Neutrophil (primary cell): ENCODE data around the gene MLLT3.

Source experiments
- H3K27ac ChIP-seq: fragments of 200-600 bp; sonication (generic); 2 replicates; pipeline ENCODE4 v1.5.1; 2016; ENCODE audit warnings: mild to moderate bottlenecking, moderate library complexity
- H3K27me3 ChIP-seq: fragments of 200-600 bp; sonication (generic); 2 replicates; pipeline ENCODE4 v1.6.0; 2016; ENCODE audit warnings: mild to moderate bottlenecking
- H3K36me3 ChIP-seq: fragments of 200-600 bp; sonication (generic); 2 replicates; pipeline ENCODE4 v1.5.1; 2017
- H3K4me1 ChIP-seq, 2 experiments: fragments of 200-600 bp in 1 of 2; sonication (generic) in 1 of 2; 1 replicate in 1 of 2; 2 replicates in 1 of 2; pipeline versions ENCODE4 v1.5.1 to v1.6.1; 2013 to 2016; ENCODE audit warnings: low read depth in 1 of 2, low read length in 1 of 2, mild to moderate bottlenecking in 1 of 2, moderate library complexity in 1 of 2; ENCODE audit not compliant: control insufficient read depth in 1 of 2, insufficient read depth in 1 of 2
- H3K4me3 ChIP-seq, 2 experiments: fragments of 200-600 bp in 1 of 2; sonication (generic) in 1 of 2; 1 replicate in 1 of 2; 2 replicates in 1 of 2; pipeline ENCODE4 v1.5.1; 2013 to 2016; ENCODE audit warnings: low read depth in 1 of 2, low read length in 1 of 2, mild to moderate bottlenecking in 1 of 2, moderate library complexity in 1 of 2
- H3K9me3 ChIP-seq: fragments of 200-600 bp; sonication (generic); 2 replicates; pipeline ENCODE4 v1.5.1; 2016
- TF ChIP-seq, protein P1 (sequence below): fragments of 200-600 bp; sonication (generic); IDR thresholded peaks from 2 replicates; pipeline ENCODE4 v1.5.1; 2016; ENCODE audit warnings: antibody characterized with exemption

MLLT3 gene

DNA sequence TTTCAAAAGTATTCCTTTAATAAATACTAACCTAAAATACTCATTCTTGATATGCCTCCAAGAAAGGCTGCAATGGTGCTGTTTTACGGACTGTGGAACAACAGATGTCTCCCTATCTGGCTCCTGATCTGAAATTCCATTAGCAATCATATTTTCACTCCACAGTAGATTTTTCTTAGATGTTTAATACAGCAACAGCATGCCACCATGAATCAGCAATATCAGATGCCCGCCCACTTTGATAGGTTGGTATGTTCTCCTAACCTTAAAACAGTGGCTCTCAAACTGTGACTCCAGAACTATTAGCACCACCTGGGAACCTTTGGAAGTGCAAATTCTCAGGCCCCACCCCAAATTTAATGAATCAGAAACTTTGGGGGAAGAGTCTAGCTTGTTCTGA, 110.2 kb downstream of the MLLT3 start:
- Histone ChIP-seq H3K4me3 (no peak overlapping the region), H3K36me3 (no peaks in the 10 kb centered on the region), H3K4me1 (peaks cover 8 to 12% of the 10 kb centered on the region in 2 experiments), H3K27ac (no peak overlapping the region), H3K9me3 (no peaks in the 10 kb centered on the region), H3K27me3 (no peaks in the 10 kb centered on the region)
- TF ChIP-seq, protein P1, sequence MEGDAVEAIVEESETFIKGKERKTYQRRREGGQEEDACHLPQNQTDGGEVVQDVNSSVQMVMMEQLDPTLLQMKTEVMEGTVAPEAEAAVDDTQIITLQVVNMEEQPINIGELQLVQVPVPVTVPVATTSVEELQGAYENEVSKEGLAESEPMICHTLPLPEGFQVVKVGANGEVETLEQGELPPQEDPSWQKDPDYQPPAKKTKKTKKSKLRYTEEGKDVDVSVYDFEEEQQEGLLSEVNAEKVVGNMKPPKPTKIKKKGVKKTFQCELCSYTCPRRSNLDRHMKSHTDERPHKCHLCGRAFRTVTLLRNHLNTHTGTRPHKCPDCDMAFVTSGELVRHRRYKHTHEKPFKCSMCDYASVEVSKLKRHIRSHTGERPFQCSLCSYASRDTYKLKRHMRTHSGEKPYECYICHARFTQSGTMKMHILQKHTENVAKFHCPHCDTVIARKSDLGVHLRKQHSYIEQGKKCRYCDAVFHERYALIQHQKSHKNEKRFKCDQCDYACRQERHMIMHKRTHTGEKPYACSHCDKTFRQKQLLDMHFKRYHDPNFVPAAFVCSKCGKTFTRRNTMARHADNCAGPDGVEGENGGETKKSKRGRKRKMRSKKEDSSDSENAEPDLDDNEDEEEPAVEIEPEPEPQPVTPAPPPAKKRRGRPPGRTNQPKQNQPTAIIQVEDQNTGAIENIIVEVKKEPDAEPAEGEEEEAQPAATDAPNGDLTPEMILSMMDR: no peak

DNA sequence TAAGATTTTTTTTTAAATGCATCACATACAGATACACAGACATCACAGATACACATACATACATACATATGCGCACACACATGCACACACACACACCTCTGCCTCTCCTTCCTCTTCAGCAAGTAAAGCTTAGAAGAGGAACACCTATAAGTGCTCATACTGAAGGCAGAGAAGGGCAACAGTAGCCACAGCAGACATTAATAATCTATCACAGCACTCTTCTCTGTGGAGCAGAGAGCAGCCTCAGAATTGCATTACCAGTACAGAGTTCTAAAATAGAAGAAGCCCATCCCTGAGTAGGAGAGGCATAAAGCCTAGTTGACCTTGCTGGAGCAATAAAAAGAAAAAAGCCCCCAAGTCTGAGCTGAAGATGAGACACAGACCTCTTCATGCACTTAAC, 110.6 kb downstream of the MLLT3 start:
- H3K27ac ChIP-seq: no peak overlapping the region
- TF ChIP-seq, protein P1: no peak
- H3K4me1 ChIP-seq: peaks cover 11 to 16% of the 10 kb centered on the region in 2 experiments
- no peaks in the 10 kb centered on the region for H3K9me3 ChIP-seq
- H3K27me3 ChIP-seq: no peaks in the 10 kb centered on the region
- no peaks in the 10 kb centered on the region for H3K36me3 ChIP-seq
- no peak overlapping the region for H3K4me3 ChIP-seq

DNA sequence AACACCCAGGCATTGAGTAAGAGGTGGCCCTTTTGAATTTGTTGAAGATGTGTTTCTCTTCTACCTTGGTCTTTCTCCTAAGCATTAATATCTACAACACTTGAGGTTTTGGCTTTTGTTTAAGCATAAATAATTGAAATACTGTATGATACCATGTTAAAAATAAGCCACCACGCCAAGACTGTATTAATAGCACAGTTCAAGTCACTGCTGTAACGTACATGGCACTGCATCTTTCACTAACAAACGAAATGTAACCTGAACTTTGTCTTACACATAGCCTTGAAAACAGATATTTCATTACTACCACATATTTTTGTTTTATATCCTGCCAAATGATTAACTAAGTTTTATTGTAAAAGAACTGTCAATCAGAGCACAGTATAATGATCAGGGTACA, 112.8 kb downstream of the MLLT3 start:
- TF ChIP-seq, protein P1: no peak
- no peak overlapping the region for H3K27ac ChIP-seq
- no peaks in the 10 kb centered on the region for H3K27me3 ChIP-seq
- no peak overlapping the region for H3K4me3 ChIP-seq
- H3K9me3 ChIP-seq: no peaks in the 10 kb centered on the region
- no peaks in the 10 kb centered on the region for H3K36me3 ChIP-seq
- peaks cover 11 to 19% of the 10 kb centered on the region in 2 experiments for H3K4me1 ChIP-seq

DNA sequence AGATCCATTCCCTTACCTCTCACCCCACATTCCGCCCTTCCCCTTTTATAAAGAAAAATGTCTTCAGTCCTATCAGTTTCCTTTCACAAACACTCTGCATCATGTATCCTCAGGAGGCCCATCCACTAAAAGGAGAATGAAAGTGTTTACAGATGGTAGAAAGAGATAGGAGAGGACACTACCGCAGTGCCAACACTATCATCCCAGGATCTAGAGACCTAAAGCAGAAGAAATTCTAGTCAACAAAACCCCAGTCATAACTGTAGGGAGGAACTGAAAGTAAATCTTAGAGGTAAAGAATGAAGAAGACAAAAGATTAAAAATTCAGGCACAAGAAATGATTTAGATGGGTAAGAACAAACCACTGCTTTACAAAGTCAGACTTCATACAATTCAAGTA, 114.1 kb downstream of the MLLT3 start:
- TF ChIP-seq, protein P1: no peak
- Histone ChIP-seq H3K4me1 (peaks cover 11 to 19% of the 10 kb centered on the region in 2 experiments), H3K4me3 (no peak overlapping the region), H3K27me3 (no peaks in the 10 kb centered on the region), H3K27ac (no peak overlapping the region), H3K9me3 (no peaks in the 10 kb centered on the region), H3K36me3 (no peaks in the 10 kb centered on the region)

GRCh38 chr9:20507431-20507830, 114.9 kb downstream of the MLLT3 start:
- Histone ChIP-seq H3K27me3 (no peaks in the 10 kb centered on the region), H3K4me1 (peaks cover 11 to 19% of the 10 kb centered on the region in 2 experiments), H3K9me3 (no peaks in the 10 kb centered on the region), H3K36me3 (no peaks in the 10 kb centered on the region), H3K4me3 (no peak overlapping the region), H3K27ac (peak overlapping the region; percentile 68)
- TF ChIP-seq, protein P1: no peak
